ENCODE measurements around the gene HBZ. TPM values are rescaled to one million over a fixed set of nuclear protein-coding genes. Genes with fewer than 3 reads are reported as not detected.
A peak's percentile ranks its signal among the peaks of the same experiment; 100 is the strongest.

Gene HBZ
- total and polyA plus RNA-seq, 9 of the 15 experiments (the other 6 are each of a cell fraction or from before 2014, with no cell fraction given): 58.0 to 610 (median 113) TPM

- TF ChIP-seq ZNF696 (CRISPR knock-in tag; conservative IDR thresholded peaks at IDR 0.05) (no peak), GABPA (tag; conservative IDR thresholded peaks at IDR 0.05; ENCODE audit: low read depth) (no peak), HOMEZ (CRISPR knock-in tag; IDR thresholded peaks at IDR 0.05) (no peak), JUNB (CRISPR knock-in tag; conservative IDR thresholded peaks at IDR 0.05) (no peak), CHD2 (IDR thresholded peaks at IDR 0.05; ENCODE audit: low read depth, low read length) (peak; percentile 96), ESRRB (CRISPR knock-in tag; IDR thresholded peaks at IDR 0.05; ENCODE audit: borderline replicate concordance) (no peak), TAL1 (IDR thresholded peaks at IDR 0.05) (no peak), ZKSCAN1 (IDR thresholded peaks at IDR 0.05; ENCODE audit: low read depth, low read length) (peak; percentile 68; the same call in 1 of the 2 replicates), PYGO2 (tag; IDR thresholded peaks at IDR 0.05) (no peak), ETV6 (IDR thresholded peaks at IDR 0.05; ENCODE audit: borderline replicate concordance in 1 of 2, low read depth in 2 of 2, low read length in 1 of 2) (no peak), ETV6 (CRISPR knock-in tag; IDR thresholded peaks at IDR 0.05; ENCODE audit: borderline replicate concordance) (peak; percentile 100), JUND (IDR thresholded peaks at IDR 0.05; ENCODE audit: borderline replicate concordance, low read depth, low read length) (peak; percentile 28; the same call in 1 of the 2 replicates), JUND (tag; IDR thresholded peaks at IDR 0.05; ENCODE audit: borderline replicate concordance, low read depth, low read length) (no peak)
- TF ChIP-seq, protein P1, sequence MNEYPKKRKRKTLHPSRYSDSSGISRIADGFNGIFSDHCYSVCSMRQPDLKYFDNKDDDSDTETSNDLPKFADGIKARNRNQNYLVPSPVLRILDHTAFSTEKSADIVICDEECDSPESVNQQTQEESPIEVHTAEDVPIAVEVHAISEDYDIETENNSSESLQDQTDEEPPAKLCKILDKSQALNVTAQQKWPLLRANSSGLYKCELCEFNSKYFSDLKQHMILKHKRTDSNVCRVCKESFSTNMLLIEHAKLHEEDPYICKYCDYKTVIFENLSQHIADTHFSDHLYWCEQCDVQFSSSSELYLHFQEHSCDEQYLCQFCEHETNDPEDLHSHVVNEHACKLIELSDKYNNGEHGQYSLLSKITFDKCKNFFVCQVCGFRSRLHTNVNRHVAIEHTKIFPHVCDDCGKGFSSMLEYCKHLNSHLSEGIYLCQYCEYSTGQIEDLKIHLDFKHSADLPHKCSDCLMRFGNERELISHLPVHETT (CRISPR knock-in tag; conservative IDR thresholded peaks at IDR 0.05 in 1 of 2, IDR thresholded peaks at IDR 0.05 in 1 of 2): peak in 1 of 2 experiments; percentile 53; a peak in 1 of 4 replicates
- TF ChIP-seq, protein P2, sequence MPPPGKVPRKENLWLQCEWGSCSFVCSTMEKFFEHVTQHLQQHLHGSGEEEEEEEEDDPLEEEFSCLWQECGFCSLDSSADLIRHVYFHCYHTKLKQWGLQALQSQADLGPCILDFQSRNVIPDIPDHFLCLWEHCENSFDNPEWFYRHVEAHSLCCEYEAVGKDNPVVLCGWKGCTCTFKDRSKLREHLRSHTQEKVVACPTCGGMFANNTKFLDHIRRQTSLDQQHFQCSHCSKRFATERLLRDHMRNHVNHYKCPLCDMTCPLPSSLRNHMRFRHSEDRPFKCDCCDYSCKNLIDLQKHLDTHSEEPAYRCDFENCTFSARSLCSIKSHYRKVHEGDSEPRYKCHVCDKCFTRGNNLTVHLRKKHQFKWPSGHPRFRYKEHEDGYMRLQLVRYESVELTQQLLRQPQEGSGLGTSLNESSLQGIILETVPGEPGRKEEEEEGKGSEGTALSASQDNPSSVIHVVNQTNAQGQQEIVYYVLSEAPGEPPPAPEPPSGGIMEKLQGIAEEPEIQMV (tag; conservative IDR thresholded peaks at IDR 0.05; ENCODE audit: low read depth): no peak
- TF ChIP-seq, protein P3, sequence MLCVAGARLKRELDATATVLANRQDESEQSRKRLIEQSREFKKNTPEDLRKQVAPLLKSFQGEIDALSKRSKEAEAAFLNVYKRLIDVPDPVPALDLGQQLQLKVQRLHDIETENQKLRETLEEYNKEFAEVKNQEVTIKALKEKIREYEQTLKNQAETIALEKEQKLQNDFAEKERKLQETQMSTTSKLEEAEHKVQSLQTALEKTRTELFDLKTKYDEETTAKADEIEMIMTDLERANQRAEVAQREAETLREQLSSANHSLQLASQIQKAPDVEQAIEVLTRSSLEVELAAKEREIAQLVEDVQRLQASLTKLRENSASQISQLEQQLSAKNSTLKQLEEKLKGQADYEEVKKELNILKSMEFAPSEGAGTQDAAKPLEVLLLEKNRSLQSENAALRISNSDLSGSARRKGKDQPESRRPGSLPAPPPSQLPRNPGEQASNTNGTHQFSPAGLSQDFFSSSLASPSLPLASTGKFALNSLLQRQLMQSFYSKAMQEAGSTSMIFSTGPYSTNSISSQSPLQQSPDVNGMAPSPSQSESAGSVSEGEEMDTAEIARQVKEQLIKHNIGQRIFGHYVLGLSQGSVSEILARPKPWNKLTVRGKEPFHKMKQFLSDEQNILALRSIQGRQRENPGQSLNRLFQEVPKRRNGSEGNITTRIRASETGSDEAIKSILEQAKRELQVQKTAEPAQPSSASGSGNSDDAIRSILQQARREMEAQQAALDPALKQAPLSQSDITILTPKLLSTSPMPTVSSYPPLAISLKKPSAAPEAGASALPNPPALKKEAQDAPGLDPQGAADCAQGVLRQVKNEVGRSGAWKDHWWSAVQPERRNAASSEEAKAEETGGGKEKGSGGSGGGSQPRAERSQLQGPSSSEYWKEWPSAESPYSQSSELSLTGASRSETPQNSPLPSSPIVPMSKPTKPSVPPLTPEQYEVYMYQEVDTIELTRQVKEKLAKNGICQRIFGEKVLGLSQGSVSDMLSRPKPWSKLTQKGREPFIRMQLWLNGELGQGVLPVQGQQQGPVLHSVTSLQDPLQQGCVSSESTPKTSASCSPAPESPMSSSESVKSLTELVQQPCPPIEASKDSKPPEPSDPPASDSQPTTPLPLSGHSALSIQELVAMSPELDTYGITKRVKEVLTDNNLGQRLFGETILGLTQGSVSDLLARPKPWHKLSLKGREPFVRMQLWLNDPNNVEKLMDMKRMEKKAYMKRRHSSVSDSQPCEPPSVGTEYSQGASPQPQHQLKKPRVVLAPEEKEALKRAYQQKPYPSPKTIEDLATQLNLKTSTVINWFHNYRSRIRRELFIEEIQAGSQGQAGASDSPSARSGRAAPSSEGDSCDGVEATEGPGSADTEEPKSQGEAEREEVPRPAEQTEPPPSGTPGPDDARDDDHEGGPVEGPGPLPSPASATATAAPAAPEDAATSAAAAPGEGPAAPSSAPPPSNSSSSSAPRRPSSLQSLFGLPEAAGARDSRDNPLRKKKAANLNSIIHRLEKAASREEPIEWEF (CRISPR knock-in tag; IDR thresholded peaks at IDR 0.05): 0 out of 2 replicates have a peak, but pooled peaks have one; percentile 44
These were observed 28.5 kb downstream of the HBZ start (continued) for GRCh38 chr16:180681-181564.
